ENCODE measurements around the gene KIAA0513.

The KIAA0513 gene

DNA sequence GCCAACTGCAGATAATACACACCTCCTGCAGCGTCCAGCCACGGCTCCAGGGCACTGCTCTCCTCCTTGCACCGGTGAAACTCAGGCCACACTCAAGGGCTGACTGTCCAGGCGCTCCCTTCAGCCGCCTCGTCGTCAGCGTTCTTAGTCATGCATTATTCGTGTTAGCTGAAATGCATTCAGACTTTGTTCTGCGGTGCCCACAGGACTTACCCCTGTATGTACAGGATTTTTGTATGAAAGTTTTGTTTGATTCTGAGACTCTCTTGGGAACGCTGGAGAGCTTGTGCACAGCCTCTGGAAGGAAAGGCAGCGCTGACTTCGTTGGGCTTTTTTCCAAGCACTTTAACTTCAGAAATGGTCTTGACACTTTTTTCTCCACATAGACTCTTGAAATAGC lies 62.6 kb downstream of the KIAA0513 start:
- Mint-ChIP-seq H3K4me1 (ENCODE audit: low read depth in 2 of 2) (peaks cover 8% of the 10 kb centered on the region in 2 donors), H3K27ac (peak overlapping the region in 1 of 2 donors; percentile 44), H3K27me3 (peaks cover 6 to 9% of the 10 kb centered on the region in 2 donors), H3K4me3 (no peak overlapping the region), H3K9me3 (no peaks in the 10 kb centered on the region), H3K36me3 (ENCODE audit: insufficient read depth) (peaks cover 7% of the 10 kb centered on the region)
- DNase-seq (no peak), ATAC-seq (replicated peaks) (no peak)

DNA sequence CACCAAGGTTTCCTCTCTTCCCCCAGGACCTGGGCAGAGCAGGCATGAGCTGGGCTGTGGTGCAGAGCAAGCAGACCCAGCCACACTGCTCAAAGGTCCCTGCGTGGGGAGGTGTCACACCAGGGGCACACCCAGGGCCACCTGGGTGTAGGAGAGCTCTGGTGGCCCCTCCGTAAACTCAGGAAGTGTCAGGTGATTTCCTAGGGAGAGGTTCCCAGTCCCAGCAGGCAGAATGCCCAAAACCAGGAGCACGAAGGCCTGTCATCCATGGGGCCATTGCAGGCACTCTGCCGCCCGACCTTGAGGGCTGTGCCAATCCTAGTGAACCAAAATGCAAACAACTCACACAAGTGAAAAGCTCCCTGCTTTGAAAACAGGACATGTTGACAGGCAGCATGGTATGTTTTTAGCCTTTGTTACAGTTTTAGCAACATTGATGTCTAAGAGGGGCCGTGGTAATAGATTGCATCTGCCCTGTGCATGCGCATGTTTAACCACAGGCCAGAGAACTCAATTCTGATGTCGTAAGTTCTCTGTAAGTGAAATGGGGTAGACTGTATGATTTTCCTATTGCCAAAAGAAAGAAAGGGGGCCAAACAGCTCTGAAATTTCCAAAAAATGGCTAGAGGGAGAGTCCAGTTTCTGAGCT lies 63.4 kb downstream of the KIAA0513 start:
- Mint-ChIP-seq H3K36me3 (ENCODE audit: insufficient read depth) (peaks cover 7% of the 10 kb centered on the region), H3K27me3 (peaks cover 6 to 9% of the 10 kb centered on the region in 2 donors), H3K27ac (peak overlapping the region in 1 of 2 donors; percentile 44), H3K4me3 (no peak overlapping the region), H3K4me1 (ENCODE audit: low read depth in 2 of 2) (peaks cover 8% of the 10 kb centered on the region in 2 donors), H3K9me3 (no peaks in the 10 kb centered on the region)
- ATAC-seq (replicated peaks) (no peak), DNase-seq (no peak)

DNA sequence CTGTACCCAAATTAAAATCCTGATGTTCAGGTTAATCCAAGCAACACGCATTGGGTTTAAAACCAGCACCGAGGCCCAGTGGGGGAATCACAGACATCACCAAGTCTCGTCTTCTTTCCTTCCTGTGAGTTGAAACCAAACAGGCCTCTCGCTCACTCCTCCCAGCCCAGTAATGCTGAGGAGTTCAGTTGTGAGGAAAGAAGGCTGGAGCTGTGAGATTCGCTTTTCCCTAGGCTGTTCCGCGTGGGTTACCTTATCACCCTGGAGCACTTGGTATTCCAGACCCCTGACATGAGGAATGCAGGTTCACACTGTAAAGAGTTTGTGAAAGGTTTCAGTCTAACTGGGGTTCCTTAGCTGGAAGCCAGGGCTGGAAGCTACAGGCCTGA lies 63.9 kb downstream of the KIAA0513 start:
- peaks cover 4% of the 10 kb centered on the region for H3K36me3 Mint-ChIP-seq (ENCODE audit: insufficient read depth)
- no peaks in the 10 kb centered on the region for H3K9me3 Mint-ChIP-seq
- peaks cover 6 to 9% of the 10 kb centered on the region in 2 donors for H3K27me3 Mint-ChIP-seq
- ATAC-seq (replicated peaks) (no peak), DNase-seq (no peak)
- H3K4me1 Mint-ChIP-seq (ENCODE audit: low read depth in 2 of 2) = peaks cover 6 to 8% of the 10 kb centered on the region in 2 donors
- H3K4me3 Mint-ChIP-seq = no peak overlapping the region
- no peak overlapping the region for H3K27ac Mint-ChIP-seq

DNA sequence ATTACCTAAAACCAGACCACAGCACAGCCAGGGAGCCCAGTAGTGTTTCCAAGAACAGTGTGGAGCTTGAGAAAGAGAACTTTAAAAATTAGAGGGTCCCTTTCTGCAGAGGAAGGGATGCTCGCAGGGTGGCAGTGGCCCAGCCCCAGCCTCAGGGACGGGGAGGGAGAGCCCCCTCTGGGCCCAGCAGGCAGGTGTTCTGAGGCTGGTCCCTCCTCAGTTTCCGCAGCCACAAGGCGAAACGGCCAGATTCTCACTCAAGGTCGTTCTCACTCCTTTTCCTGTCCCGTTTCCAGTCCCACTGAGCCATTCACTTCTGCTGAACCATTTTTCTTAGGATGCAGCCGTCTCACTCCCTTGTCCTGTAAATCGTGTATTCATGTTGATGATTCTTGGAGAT lies 64.7 kb downstream of the KIAA0513 start:
- no peak for DNase-seq
- Mint-ChIP-seq H3K4me3 (no peak overlapping the region), H3K9me3 (no peaks in the 10 kb centered on the region), H3K4me1 (ENCODE audit: low read depth in 2 of 2) (peaks cover 0 to 2% of the 10 kb centered on the region in 2 donors), H3K27ac (no peak overlapping the region), H3K36me3 (ENCODE audit: insufficient read depth) (no peaks in the 10 kb centered on the region), H3K27me3 (peaks cover 7 to 9% of the 10 kb centered on the region in 2 donors)
- no peak for ATAC-seq (replicated peaks)

DNA sequence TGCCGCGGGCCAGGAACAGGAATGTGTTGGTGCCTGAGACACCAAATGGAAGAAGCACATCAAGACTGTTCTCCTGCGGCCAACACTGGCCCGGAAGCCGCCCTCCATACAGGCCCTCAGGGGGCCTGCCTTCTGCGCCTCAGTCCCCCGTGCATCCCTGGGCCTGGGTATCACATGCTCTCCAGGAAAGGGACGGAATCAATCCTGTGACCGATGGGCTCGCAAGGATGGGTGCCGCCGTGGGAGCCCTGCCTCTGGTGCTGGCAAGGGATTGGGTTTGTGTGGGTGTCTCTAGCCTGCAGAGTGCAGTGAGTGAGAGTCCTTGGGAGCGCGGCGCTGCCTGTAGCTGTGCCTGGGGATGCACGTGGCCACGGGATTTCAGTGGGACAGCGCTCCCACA lies 65.3 kb downstream of the KIAA0513 start:
- H3K27ac Mint-ChIP-seq = no peak overlapping the region
- no peak overlapping the region for H3K4me3 Mint-ChIP-seq
- H3K36me3 Mint-ChIP-seq (ENCODE audit: insufficient read depth) = no peaks in the 10 kb centered on the region
- H3K9me3 Mint-ChIP-seq = no peaks in the 10 kb centered on the region
- no peak for DNase-seq
- ATAC-seq (replicated peaks) = no peak
- peaks cover 9 to 13% of the 10 kb centered on the region in 2 donors for H3K27me3 Mint-ChIP-seq
- peaks cover 0 to 2% of the 10 kb centered on the region in 2 donors for H3K4me1 Mint-ChIP-seq (ENCODE audit: low read depth in 2 of 2)

DNA sequence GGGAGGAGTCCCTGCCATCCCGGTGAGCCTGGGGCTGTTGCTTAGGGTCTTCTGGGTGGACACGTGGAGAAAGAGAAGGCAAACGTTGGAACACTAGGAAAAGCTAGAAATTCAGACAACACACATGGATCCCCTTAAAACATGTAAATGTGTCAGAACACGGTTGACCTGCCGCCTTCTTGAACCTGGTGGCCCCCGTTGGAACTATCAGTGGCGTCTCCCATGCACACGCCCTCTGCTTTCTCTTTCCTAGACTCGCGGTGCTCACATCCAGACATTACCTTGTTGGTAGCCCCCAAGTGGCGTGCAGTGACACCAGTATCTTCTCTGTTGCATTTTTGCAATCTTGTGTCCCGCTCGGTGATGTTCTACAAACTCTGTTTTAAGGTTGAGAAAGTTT lies 66.1 kb downstream of the KIAA0513 start:
- no peaks in the 10 kb centered on the region for H3K36me3 Mint-ChIP-seq (ENCODE audit: insufficient read depth)
- H3K4me3 Mint-ChIP-seq = no peak overlapping the region
- ATAC-seq (replicated peaks) (no peak), DNase-seq (no peak)
- H3K27me3 Mint-ChIP-seq = peaks cover 9 to 16% of the 10 kb centered on the region in 2 donors
- H3K9me3 Mint-ChIP-seq = no peaks in the 10 kb centered on the region
- H3K4me1 Mint-ChIP-seq (ENCODE audit: low read depth in 2 of 2) = peaks cover 0 to 4% of the 10 kb centered on the region in 2 donors
- H3K27ac Mint-ChIP-seq = no peak overlapping the region

DNA sequence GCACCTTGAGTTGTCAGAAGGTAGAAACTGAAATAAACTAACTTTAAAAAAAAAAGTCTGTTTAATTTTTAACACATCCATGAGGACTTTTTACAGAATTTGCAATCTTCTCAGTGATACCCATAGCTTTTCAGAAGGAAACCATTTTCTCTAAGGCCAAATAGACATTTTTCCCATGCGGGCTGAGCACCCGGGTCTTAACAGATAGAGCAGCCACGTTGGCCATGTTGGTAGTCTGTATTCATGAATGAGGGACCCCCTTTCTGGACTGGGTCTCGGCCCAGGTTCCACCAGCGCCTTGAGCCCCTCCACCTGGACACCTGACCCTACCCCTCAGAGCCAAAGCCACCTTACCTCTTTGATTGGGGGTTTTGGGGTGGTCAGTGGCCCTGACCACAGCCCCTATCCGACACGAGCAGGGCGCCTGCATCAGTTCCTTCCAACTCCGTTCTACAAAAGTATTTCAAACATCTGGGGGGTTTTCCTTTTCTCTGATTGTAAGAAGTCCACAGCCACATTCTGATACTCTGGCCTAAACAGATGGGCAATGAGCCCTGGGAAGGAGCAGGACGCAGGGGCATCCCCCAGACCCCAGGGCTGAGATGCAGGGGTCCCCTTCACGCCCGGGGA lies 66.7 kb downstream of the KIAA0513 start:
- H3K4me1 Mint-ChIP-seq (ENCODE audit: low read depth in 2 of 2) = peaks cover 0 to 7% of the 10 kb centered on the region in 2 donors
- H3K27me3 Mint-ChIP-seq = peaks cover 9 to 16% of the 10 kb centered on the region in 2 donors
- no peak for ATAC-seq (replicated peaks)

DNA sequence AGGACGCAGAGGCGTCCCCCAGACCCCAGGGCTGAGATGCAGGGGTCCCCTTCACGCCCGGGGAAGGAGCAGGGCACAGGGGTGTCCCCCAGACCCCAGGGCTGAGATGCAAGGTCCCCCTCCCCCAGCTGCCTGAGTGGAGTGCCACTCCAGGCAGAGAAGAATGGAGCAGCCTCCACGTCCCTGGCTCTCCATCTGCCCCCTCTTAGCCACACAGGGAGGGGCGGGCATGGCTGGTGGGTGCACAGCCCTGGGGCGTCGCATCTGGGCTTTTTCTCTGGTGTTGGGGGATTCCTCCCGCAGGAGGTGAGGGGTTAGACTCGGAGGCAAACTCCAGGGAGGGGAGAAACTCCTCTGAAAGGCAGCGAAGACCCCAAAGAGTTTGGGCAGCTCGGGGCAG lies 67.2 kb downstream of the KIAA0513 start:
- Mint-ChIP-seq H3K4me3 (no peak overlapping the region), H3K4me1 (ENCODE audit: low read depth in 2 of 2) (peaks cover 0 to 8% of the 10 kb centered on the region in 2 donors), H3K9me3 (no peaks in the 10 kb centered on the region), H3K27ac (no peak overlapping the region), H3K27me3 (peaks cover 9 to 16% of the 10 kb centered on the region in 2 donors), H3K36me3 (ENCODE audit: insufficient read depth) (peaks cover 4% of the 10 kb centered on the region)
- ATAC-seq (replicated peaks) (no peak), DNase-seq (no peak)

More for the DNA sequence above, 66.7 kb downstream of the KIAA0513 start:
- Mint-ChIP-seq H3K4me3 (no peak overlapping the region), H3K36me3 (ENCODE audit: insufficient read depth) (peaks cover 1% of the 10 kb centered on the region), H3K27ac (no peak overlapping the region), H3K9me3 (no peaks in the 10 kb centered on the region)
- no peak for DNase-seq

DNA sequence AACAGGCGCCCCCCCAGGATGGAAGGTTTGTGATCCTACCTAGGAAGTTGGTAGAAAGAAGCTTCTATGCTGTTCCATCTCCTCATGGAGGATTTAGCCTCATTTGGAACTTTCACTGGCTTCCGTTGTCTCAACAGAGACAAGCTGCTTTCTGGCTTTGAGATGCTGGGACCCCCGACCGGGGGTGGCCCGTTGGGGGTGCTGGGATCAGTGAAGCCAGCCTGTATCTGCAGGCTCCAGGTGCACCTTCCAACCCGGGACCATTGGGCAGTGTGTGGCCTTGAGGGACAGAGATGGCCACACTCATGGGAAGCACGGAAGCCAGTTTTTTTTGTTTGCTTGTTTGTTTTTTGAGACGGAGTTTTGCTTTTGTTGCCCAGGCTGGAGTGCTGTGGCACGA lies 69.3 kb downstream of the KIAA0513 start:
- peaks cover 4 to 12% of the 10 kb centered on the region in 2 donors for H3K4me1 Mint-ChIP-seq (ENCODE audit: low read depth in 2 of 2)
- H3K27ac Mint-ChIP-seq = no peak overlapping the region
- H3K36me3 Mint-ChIP-seq (ENCODE audit: insufficient read depth) = peaks cover 4% of the 10 kb centered on the region
- DNase-seq (no peak), ATAC-seq (replicated peaks) (no peak)
- H3K27me3 Mint-ChIP-seq = peaks cover 9 to 16% of the 10 kb centered on the region in 2 donors
- no peak overlapping the region for H3K4me3 Mint-ChIP-seq
- H3K9me3 Mint-ChIP-seq = no peaks in the 10 kb centered on the region

DNA sequence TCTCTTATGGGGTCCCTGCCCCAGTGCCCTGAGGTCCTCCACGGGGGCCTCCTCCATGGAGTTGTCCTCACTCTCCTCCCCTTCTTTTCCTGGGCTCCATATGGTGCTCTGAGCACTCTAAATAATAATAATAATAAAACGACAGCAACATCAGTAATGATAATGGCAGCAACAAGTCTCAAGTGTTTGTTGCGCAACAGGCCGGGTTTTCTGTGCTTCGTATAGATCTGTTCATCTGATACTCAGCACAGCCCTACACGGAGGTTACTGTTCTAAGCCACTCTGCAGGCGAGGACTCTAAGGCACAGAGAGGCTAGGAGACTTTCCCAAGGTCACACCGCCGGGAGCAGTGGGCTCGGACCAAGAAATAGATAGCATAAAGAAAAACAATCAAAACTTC lies 71.0 kb downstream of the KIAA0513 start:
- Mint-ChIP-seq H3K36me3 (ENCODE audit: insufficient read depth) (peaks cover 4% of the 10 kb centered on the region), H3K4me3 (no peak overlapping the region), H3K4me1 (ENCODE audit: low read depth in 2 of 2) (peaks cover 18 to 20% of the 10 kb centered on the region in 2 donors), H3K9me3 (no peaks in the 10 kb centered on the region), H3K27me3 (peaks cover 9 to 16% of the 10 kb centered on the region in 2 donors), H3K27ac (no peak overlapping the region)
- no peak for DNase-seq
- ATAC-seq (replicated peaks) = no peak

DNA sequence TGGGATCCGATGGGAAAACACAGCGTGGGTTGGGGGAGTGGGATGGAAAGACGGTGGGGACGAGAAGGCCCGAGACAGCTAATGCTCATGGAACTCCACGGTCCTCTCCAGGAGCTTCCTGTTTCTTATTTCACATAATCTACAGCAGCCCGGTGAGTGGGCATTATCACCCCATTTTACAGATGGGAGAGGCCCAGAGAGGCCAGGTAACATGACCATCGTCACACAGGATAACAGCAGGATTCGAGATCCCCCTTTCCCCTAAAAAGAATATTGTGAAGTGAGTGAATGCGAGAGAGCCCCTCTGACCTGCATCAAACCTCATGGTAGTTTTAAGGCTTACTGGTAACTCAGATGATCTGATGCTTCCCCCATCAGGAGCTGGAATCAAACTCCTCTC lies 72.7 kb downstream of the KIAA0513 start:
- Mint-ChIP-seq H3K9me3 (no peaks in the 10 kb centered on the region), H3K4me1 (ENCODE audit: low read depth in 2 of 2) (peaks cover 33 to 34% of the 10 kb centered on the region in 2 donors), H3K27me3 (peaks cover 0 to 9% of the 10 kb centered on the region in 2 donors), H3K36me3 (ENCODE audit: insufficient read depth) (peaks cover 12% of the 10 kb centered on the region), H3K27ac (peak overlapping the region in 1 of 2 donors; percentile 63), H3K4me3 (peak overlapping the region in 1 of 2 donors; percentile 17)
- no peak for DNase-seq
- ATAC-seq (replicated peaks) = no peak

DNA sequence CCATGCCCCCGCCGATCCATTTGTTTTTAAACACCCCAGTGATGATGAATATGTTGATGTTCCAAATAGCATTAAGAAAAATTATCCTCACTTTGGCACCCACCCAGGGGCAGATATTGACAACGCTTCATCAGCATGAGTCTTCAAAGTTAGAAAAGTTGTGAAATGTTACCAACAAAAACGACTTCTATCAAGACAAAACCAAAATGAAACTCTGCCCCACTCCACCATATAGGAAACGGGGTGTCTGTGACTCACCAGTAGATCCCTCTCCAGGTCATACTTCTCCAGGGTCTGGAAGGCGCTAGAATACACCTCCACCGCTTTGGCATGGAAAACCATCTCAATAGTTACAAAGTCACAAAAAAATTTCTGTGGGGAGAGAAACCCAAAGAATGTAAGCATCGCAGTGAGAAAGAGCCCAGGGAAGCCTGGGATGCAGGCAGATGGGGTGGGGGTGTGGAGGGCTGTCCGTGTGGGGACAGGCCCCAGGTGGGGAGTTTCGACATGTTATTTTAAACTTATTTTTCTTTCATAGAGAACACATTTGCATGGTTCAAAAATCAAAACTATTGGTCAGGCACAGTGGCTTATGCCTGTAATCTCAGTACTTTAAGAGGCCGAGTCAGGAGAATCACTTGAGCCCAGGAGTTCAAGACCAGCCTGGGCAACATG lies 74.5 kb downstream of the KIAA0513 start:
- DNase-seq (no peak), ATAC-seq (replicated peaks) (no peak)
- H3K27ac Mint-ChIP-seq = peak overlapping the region in 1 of 2 donors; percentile 82
- H3K36me3 Mint-ChIP-seq (ENCODE audit: insufficient read depth) = peaks cover 14% of the 10 kb centered on the region
- peaks cover 0 to 9% of the 10 kb centered on the region in 2 donors for H3K27me3 Mint-ChIP-seq
- H3K4me1 Mint-ChIP-seq (ENCODE audit: low read depth in 2 of 2) = peaks cover 44 to 45% of the 10 kb centered on the region in 2 donors
- peak overlapping the region in 1 of 2 donors; percentile 4 for H3K4me3 Mint-ChIP-seq
- no peaks in the 10 kb centered on the region for H3K9me3 Mint-ChIP-seq

DNA sequence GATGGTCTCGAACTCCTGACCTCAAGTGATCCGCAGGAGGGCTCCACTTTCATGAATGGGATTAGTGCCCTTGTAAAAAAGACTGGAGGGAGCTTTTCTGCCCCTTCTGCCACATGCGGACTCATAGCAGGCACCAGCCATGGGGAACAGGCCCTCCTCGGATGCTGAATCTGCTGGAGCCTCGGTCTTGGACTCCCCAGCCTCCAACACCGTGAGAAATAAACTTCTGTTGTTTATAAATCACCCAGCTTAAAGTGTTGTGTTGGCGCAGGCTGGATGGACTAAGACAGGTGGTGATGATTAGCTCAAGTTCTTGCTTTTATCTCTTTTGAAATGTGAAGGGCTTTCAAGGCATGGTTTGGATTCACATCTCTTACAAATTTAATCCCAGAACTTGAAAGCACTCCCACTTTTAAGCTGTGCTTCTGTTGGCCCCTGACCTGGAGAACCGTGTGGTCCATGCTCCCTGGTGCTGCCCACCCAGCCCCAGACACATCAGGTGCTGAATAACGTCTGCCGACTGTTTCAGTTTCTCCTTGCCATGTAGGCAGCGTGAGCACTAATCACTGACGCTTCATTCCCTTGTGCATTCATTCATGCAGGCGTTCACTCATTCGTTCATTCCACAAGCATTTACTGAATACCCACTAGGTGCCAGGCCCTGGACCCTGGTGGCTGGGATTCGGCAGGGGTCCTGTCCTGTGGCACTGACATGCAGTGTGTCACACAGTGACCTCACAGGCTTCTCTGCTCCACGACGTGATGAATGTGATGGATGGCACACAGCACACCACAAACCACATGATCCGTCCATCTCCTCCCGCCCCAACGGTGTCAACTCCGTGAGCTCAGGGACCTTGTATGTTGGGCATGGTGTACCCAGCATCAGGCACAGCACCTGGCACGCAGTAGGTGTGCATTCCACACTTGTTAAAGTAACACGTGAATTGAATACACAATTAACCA lies 75.8 kb downstream of the KIAA0513 start:
- no peak for DNase-seq
- Mint-ChIP-seq H3K4me1 (ENCODE audit: low read depth in 2 of 2) (peaks cover 44 to 45% of the 10 kb centered on the region in 2 donors), H3K9me3 (no peaks in the 10 kb centered on the region), H3K27me3 (no peaks in the 10 kb centered on the region), H3K27ac (peak overlapping the region; percentile 87 to 93), H3K4me3 (peak overlapping the region; percentile 70 to 75), H3K36me3 (ENCODE audit: insufficient read depth) (peaks cover 14% of the 10 kb centered on the region)
- ATAC-seq (replicated peaks) = no peak

All from effector memory CD8-positive, alpha-beta T cell (primary cell).